Activated CD4-positive, alpha-beta memory T cell treated with anti-CD3 and anti-CD28 coated beads for 36 hours (primary cell): ENCODE measurements around the gene EMC6. TPM values are rescaled to one million over a fixed set of nuclear protein-coding genes. Genes with fewer than 3 reads are reported as not detected.

ENCODE experiments used
- CTCF ChIA-PET: fragments of 350-600 bp; sonication (Branson Sonifier 250); formaldehyde crosslinking; loops from one replicate; lab custom pipeline; 2021; ENCODE audit warnings: antibody characterized with exemption, inconsistent platforms; lab: Charles Lee
- POLR2A ChIA-PET: fragments of 350-600 bp; sonication (Branson Sonifier 250); formaldehyde crosslinking; loops from one replicate; lab custom pipeline; 2021; ENCODE audit warnings: antibody characterized with exemption; lab: Charles Lee
- DNase-seq: peaks from one replicate; pipeline ENCODE4 v3.0.0-alpha.2; 2020
- H3K27ac Mint-ChIP-seq: one replicate; pipeline ENCODE4 v1.8.0; 2021; ENCODE audit warnings: mixed read lengths
- H3K27me3 Mint-ChIP-seq: one replicate; pipeline ENCODE4 v1.8.0; 2021; ENCODE audit warnings: mixed read lengths
- H3K36me3 Mint-ChIP-seq: one replicate; pipeline ENCODE4 v1.8.0; 2021; ENCODE audit warnings: mixed read lengths
- H3K4me1 Mint-ChIP-seq: one replicate; pipeline ENCODE4 v1.8.0; 2021; ENCODE audit warnings: low read depth, mixed read lengths
- H3K4me3 Mint-ChIP-seq: one replicate; pipeline ENCODE4 v1.8.0; 2021; ENCODE audit warnings: mild to moderate bottlenecking, mixed read lengths
- H3K9me3 Mint-ChIP-seq: one replicate; pipeline ENCODE4 v1.8.0; 2021; ENCODE audit warnings: mixed read lengths
- intact Hi-C: fragments of 100-400 bp; cut with micrococcal nuclease; formaldehyde crosslinking; loops from one replicate; pipeline ENCODE4 v1.15.1; 2023
- total RNA-seq, 2 experiments: library from RNA; stranded (reverse); gene quantifications; one replicate each; pipeline ENCODE4 v1.2.3, GENCODE V29; 2021

Gene EMC6
- total RNA-seq, 2 experiments from 2014 or later, result 49.3 to 55.4 TPM

DNA sequence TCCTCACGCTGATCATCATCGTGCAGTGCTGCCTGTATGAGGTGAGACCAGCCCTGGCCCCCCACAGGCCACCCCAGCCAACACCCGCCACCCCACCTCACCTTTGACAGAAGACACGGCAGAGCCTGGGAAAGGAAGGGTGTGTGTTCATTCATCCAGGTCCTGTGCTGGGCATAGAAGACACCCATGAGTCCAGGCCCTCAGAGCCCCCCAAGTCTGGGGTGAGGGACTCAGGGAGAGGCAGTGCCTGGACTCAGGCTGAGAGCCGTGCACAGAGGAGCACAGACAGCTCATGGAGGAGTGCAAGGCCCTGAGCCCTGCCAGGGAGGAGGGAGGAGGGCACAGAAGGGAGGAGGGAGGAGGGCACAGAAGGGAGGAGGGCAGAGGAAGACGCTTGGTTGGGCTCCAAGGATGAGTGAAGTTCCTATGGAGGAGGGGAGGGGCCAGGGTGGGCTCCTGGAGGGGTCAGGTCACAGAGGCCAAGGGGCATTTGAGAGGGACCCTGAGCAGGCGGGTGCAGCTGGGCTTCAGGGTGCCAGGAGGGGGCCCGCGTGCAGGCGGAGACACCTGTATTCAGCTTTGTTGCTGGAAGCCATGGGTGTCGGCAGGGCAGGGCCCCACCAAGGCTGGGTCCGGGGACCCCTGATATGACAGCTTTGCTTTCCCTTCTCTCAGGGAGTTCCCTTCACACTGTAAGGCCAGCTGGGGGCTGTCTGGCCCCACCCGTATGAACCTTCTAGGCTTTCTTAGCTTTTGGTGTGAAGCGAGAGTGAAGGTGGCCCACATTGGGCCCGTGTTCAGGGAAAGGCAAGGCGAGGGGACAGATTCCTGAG lies 11.6 kb upstream of the EMC6 start:
- H3K9me3 Mint-ChIP-seq, result no peaks in the 10 kb centered on the region
- DNase-seq, result no peak
- no peaks in the 10 kb centered on the region for H3K27me3 Mint-ChIP-seq
- no peaks in the 10 kb centered on the region for H3K4me1 Mint-ChIP-seq
- intact Hi-C loops, result no loop called here
- no peak overlapping the region for H3K4me3 Mint-ChIP-seq
- POLR2A ChIA-PET, result no interaction called here
- CTCF ChIA-PET, result no interaction called here
- H3K36me3 Mint-ChIP-seq, result no peaks in the 10 kb centered on the region
- no peak overlapping the region for H3K27ac Mint-ChIP-seq

- POLR2A ChIA-PET, result no interaction called here
- no peak for DNase-seq
- H3K27ac Mint-ChIP-seq, result no peak overlapping the region
- no peaks in the 10 kb centered on the region for H3K36me3 Mint-ChIP-seq
- no peak overlapping the region for H3K4me3 Mint-ChIP-seq
- intact Hi-C loops, result no loop called here
- no peaks in the 10 kb centered on the region for H3K9me3 Mint-ChIP-seq
- H3K27me3 Mint-ChIP-seq, result no peaks in the 10 kb centered on the region
- no peaks in the 10 kb centered on the region for H3K4me1 Mint-ChIP-seq
- CTCF ChIA-PET, result no interaction called here
Measured at GRCh38 chr17:3657588-3657869, 11.1 kb upstream of the EMC6 start.

DNA sequence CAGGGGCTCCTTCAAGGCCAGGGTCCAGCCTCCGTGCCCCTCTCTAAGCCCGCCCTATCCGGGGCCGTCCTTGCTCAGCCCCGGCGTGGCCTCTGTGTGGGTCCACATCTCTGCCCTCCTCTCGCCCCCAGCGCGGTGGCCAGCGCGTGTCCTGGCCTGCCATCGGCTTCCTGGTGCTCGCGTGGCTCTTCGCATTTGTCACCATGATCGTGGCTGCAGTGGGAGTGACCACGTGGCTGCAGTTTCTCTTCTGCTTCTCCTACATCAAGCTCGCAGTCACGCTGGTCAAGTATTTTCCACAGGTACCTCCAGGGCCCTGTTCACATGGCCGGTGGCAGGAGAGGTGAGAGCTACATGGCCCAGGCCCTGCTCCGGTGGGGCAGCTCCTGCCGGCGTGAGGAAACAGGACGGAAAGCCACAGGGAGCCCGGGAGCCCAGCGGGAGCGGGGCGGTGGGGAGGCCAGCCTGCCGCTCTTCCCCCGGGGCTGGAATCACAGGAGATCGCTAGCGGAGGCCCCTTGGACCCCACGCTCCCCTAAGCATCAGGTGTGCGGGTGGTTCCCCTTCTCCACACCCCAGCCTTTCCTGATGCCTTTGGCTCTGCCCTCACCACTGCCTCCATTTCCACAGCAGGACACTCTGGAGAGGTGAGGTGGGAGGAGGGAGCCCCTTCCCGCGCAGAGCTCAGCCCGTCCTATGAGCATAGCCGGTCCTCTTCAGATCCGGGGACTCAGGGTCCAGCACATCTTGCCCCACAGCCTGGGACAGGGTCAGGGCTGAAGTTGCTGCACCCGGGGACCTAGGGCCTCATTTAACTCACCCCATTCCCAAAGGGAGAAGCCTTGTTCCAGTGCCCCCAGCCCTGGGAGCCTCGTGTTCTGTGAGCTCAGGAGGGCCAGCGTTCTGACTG lies 10.5 kb upstream of the EMC6 start:
- no peak for DNase-seq
- H3K4me3 Mint-ChIP-seq, result no peak overlapping the region
- no peak overlapping the region for H3K27ac Mint-ChIP-seq
- H3K36me3 Mint-ChIP-seq, result no peaks in the 10 kb centered on the region
- no peaks in the 10 kb centered on the region for H3K9me3 Mint-ChIP-seq
- POLR2A ChIA-PET, result no interaction called here
- intact Hi-C loops, result no loop called here
- no peaks in the 10 kb centered on the region for H3K4me1 Mint-ChIP-seq
- CTCF ChIA-PET, result no interaction called here
- H3K27me3 Mint-ChIP-seq, result no peaks in the 10 kb centered on the region

DNA sequence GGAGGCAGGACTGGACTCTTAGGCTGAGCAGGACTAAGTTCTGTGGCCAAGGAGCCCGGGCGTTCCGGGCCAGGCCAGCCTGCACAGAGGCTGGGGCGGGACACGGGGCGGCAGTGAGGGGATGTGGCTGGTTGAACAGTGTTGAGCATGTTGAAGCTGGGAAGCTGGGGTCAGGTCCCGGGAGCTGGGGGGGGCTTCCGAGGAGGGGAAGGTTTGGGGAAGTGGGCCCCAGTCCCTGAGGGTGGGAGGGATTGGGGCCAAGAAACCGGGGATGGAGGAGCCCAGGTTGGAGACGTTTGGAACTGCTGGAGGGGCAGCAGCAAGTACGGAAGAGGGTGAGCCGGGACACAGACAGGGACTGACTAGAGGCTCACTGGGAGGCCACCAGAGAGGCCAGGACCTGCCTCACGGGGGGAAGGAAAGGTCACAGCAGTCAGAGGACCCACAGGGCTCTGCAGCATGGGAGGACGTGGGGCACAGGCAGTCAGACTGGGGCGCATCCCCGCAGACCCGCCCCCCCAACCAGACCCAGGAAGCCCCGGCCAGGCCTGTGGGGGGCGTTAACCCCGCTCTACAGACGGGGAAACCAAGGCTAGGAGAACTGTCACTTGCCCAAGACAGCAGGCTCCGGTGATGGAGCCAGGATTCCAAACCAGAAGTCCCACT lies 9.7 kb upstream of the EMC6 start:
- H3K4me1 Mint-ChIP-seq, result no peaks in the 10 kb centered on the region
- no peaks in the 10 kb centered on the region for H3K27me3 Mint-ChIP-seq
- POLR2A ChIA-PET, result no interaction called here
- H3K9me3 Mint-ChIP-seq, result no peaks in the 10 kb centered on the region
- CTCF ChIA-PET, result no interaction called here
- intact Hi-C loops, result no loop called here
- H3K36me3 Mint-ChIP-seq, result no peaks in the 10 kb centered on the region
- DNase-seq, result no peak
- H3K4me3 Mint-ChIP-seq, result no peak overlapping the region
- no peak overlapping the region for H3K27ac Mint-ChIP-seq

DNA sequence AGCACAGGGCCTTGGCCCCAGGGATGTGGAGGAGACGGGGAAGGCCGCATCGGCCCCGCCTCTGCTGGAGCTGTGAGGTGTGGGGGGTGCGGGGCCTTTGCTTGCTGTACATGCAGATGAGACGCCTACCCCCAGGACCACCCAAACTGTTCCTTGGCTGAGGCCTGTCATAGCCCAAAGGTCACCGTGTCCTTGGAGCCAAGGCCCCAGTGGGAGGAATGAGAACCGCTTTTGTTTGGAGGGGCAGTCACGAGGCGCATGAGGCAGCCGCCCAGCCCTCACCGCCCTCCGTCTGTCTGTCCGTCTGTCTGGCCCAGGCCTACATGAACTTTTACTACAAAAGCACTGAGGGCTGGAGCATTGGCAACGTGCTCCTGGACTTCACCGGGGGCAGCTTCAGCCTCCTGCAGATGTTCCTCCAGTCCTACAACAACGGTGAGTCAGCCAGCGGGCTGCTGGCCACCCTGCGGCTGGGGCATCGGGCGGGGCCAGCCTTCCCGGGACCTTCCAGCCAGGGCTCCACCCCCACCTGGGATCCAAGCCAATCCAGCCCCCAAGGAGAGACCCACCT lies 9.0 kb upstream of the EMC6 start:
- ChIA-PET CTCF (no interaction called here), POLR2A (no interaction called here)
- H3K36me3 Mint-ChIP-seq, result no peaks in the 10 kb centered on the region
- no peak overlapping the region for H3K27ac Mint-ChIP-seq
- no peaks in the 10 kb centered on the region for H3K4me1 Mint-ChIP-seq
- no peaks in the 10 kb centered on the region for H3K27me3 Mint-ChIP-seq
- intact Hi-C loops, result no loop called here
- no peak for DNase-seq
- H3K4me3 Mint-ChIP-seq, result no peak overlapping the region
- H3K9me3 Mint-ChIP-seq, result no peaks in the 10 kb centered on the region

GRCh38 chr17:3660311-3660891 lies 8.2 kb upstream of the EMC6 start:
- Mint-ChIP-seq H3K27ac (no peak overlapping the region), H3K4me1 (no peaks in the 10 kb centered on the region), H3K27me3 (no peaks in the 10 kb centered on the region), H3K36me3 (no peaks in the 10 kb centered on the region), H3K4me3 (no peak overlapping the region), H3K9me3 (no peaks in the 10 kb centered on the region)
- no peak for DNase-seq
- ChIA-PET POLR2A (no interaction called here), CTCF (interaction anchor here (1.4 kb wide), 1 partner anchor 185 kb away, joined by 3 read pairs; the partner anchor contains the start of gene NCBP3)
- intact Hi-C loops, result no loop called here

DNA sequence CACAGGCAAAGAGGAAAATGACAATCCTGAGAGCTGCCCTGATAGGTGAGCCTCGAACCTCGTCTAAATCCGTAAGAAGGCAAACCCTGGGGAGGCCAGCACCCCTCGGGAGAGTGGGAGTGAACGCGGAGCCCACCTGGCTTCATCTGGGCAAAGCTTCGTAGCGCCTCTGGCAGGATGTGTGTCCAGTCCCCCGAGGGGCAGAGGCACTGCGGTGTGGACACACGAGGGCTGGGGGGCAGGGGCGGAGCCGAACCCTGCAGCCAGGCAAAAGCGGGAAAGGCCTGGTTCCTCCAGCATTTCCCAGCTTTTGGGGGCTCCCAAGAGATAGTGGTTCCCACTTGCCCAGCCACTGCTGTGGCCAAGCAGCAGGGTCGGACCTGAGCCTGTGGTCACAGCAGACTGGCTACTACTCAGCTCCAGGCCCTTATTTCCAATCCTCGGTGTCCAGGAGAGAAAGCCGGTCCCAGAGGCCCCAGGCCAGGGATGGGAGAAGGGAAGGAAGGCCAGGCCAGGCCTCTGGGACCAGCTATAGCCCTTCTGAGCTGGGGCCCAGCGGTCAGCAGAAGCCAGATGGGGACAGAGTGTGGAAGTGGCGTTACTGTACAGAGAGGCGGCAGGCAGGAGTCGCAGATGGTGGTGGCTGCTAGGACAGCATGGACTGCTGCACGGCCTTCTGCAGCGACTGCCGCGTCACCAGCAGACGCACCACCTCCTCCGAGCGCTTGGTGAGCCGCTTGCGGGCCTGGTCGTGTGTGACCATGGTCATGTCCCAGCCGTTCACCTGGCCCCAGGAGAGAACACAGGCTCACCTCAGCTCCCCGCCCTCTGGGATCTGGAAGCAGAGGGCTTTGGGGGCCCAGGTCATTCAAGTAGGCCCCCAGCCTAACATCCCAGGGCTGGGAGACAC lies 5.3 kb upstream of the EMC6 start:
- no peak for DNase-seq
- ChIA-PET POLR2A (no interaction called here), CTCF (interaction anchor here (0.9 kb wide), 1 partner anchor 251 kb away, joined by 3 read pairs; no protein-coding TSS in a partner anchor)
- H3K4me3 Mint-ChIP-seq, result no peak overlapping the region
- intact Hi-C loops, result no loop called here
- peaks cover 5% of the 10 kb centered on the region for H3K4me1 Mint-ChIP-seq
- no peak overlapping the region for H3K27ac Mint-ChIP-seq
- no peaks in the 10 kb centered on the region for H3K9me3 Mint-ChIP-seq
- no peaks in the 10 kb centered on the region for H3K36me3 Mint-ChIP-seq
- H3K27me3 Mint-ChIP-seq, result no peaks in the 10 kb centered on the region

GRCh38 chr17:3665834-3666233 lies 2.8 kb upstream of the EMC6 start:
- no peaks in the 10 kb centered on the region for H3K9me3 Mint-ChIP-seq
- no peak for DNase-seq
- H3K27ac Mint-ChIP-seq, result no peak overlapping the region
- intact Hi-C loops, result no loop called here
- H3K4me3 Mint-ChIP-seq, result no peak overlapping the region
- H3K36me3 Mint-ChIP-seq, result peaks cover 5% of the 10 kb centered on the region
- H3K27me3 Mint-ChIP-seq, result no peaks in the 10 kb centered on the region
- ChIA-PET POLR2A (no interaction called here), CTCF (no interaction called here)
- peaks cover 17% of the 10 kb centered on the region for H3K4me1 Mint-ChIP-seq

DNA sequence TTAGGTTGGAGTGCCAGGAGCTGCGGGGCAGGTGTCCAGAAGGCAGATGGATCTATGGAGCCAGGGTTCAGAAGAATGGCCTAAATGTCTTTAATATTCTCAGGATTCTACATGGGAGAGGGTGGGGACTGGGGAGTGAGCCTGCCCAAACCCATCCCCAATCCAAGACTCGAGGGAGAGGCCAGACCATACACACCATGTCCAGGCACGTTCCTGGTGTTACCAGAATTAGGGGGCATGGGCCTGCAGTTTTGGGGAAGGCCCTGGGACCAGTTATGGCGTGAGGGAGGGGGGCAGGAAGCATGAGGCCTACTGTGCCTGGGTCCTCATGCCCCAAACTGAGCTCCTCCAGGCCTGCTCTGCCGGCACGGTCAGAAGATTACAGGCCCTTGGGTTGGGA lies 2.1 kb upstream of the EMC6 start:
- Mint-ChIP-seq H3K36me3 (peaks cover 5% of the 10 kb centered on the region), H3K27me3 (no peaks in the 10 kb centered on the region), H3K4me1 (peaks cover 17% of the 10 kb centered on the region), H3K9me3 (no peaks in the 10 kb centered on the region), H3K4me3 (no peak overlapping the region), H3K27ac (no peak overlapping the region)
- ChIA-PET POLR2A (interaction anchor here (0.7 kb wide), 1 partner anchor 46 kb away, joined by 5 read pairs; no protein-coding TSS in a partner anchor), CTCF (no interaction called here)
- no peak for DNase-seq
- intact Hi-C loops, result no loop called here

DNA sequence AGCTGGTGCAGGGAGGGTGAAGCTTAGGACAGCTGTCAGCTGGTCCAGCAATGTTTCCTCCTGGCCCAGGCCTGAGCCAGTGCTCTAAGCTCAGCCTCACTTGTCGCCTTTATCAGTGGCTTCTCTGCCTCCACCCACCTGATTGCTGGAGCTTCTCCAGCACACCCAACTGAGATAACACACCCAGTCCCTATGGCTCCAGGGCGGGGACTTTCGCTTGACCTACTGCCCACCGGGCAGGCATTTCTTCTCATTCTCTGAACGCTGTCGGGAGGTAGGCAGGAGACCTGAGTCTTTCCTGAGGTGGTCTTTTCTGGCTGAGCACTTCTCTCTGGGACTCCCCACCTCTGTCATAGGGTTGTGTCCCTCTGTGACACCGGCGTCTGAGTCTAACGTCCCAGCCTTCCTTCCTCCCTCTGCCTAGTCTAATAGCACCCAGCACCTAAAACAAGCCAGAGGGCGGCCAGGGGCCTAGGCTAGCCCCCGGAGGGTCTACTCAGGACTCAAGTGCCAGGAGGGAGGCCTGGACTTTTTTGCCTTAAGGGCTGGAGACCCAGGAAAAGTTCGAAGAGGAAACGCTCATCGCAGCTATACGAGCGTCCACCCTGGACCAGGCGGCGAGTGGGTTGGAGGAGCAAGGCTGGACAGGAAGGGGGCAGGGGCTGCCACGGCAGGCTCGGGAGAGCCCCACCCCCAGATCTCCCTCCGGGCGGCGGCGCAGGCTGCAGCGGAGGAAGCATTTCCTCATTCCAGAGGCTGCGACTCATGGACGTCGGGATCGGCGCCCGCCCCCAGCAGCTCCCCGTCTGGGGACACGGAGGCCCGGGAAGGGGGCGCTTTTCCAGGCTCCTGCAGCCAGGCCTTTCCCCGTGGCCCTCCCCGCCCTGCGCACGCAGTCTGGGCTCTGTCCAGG lies 990 bp upstream of the EMC6 start:
- Mint-ChIP-seq H3K27me3 (no peaks in the 10 kb centered on the region), H3K4me1 (peaks cover 17% of the 10 kb centered on the region), H3K4me3 (peak overlapping the region; percentile 94), H3K36me3 (peaks cover 5% of the 10 kb centered on the region), H3K9me3 (no peaks in the 10 kb centered on the region), H3K27ac (peak overlapping the region; percentile 51)
- intact Hi-C loops, result loop anchor here (1.0 to 2.0 kb wide), 2 partner anchors 27 to 179 kb away; partner anchors contain the start of gene NCBP3
- DNase-seq, result peak; percentile 28
- CTCF ChIA-PET, result interaction anchor here (0.6 to 1.5 kb wide), 4 partner anchors 15 to 76 kb away, joined by 3 read pairs; partner anchors contain the start of genes CTNS and SHPK
- POLR2A ChIA-PET, result interaction anchor here (0.7 kb wide), 1 partner anchor 47 kb away, joined by 5 read pairs; no protein-coding TSS in a partner anchor
